ENCODE results near the gene FBXL15.

DNA sequence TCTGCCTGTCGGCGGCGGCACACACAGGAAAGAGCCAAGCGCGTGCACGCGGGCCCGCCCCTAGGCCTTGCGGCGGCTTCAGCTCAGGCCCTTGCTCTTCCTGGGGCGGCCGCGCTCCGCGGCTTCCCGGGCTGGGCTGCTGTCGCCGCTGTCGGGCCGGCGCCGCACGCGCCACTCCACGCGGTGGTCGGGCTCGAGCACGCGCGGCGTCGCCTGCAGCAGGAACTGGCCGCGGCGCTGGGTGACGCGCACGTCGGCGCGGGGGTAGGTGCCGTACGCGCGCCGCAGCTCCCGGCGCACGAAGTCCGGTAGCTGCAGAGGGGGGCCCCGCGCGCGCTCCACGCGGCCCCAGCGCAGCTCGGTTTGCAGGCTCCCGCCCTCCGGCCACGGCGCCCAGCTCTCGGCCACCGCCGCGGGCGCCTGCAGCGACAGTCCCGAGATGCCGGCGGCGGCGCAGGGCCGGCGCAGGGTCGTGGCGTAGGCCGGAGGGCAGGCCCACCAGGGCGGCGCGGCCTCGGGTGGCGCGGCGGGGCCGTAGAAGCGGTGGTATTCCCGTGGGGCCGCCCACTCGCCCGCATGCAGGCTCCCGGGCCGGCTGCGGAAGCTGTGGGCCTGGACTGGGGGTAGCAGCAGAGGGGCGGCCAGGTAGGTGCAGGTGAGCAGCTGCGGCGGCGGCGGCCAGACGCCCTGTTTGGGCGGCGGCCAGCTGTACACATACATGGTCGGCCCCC is 29.9 kb downstream of the FBXL15 start:
- TF ChIP-seq CTCF (IDR thresholded peaks at IDR 0.05) (no peak), EP300 (IDR thresholded peaks at IDR 0.05) (no peak)

Data from esophagus muscularis mucosa (tissue), 3 donors.